GM12878 (cell line): ENCODE measurements around the gene WWC2. TPM values are rescaled to one million over a fixed set of nuclear protein-coding genes. Genes with fewer than 3 reads are reported as not detected.

Source experiments
- ATAC-seq: fragments of 200-7000 bp; cut with Tn5 transposase; 3 replicates; pipeline ENCODE4 v1.9.1; 2020; ENCODE audit warnings: mild to moderate bottlenecking, moderate library complexity
- BruUV-seq: library from RNA; stranded (reverse); fragments of 400-500 nt; replicated peaks from 2 replicates; lab custom pipeline; 2021; lab: Mats Ljungman, UMichigan
- CTCF ChIA-PET: fragments of 300-600 bp; sonication (Branson Sonifier 250); formaldehyde crosslinking; extraction: SDS; loops from one replicate; lab custom pipeline; 2021; ENCODE audit warnings: inconsistent platforms; lab: Yijun Ruan, JAX
- POLR2A ChIA-PET: fragments of 350-600 bp; formaldehyde crosslinking; extraction: SDS; loops from one replicate; lab custom pipeline; 2021; ENCODE audit warnings: inconsistent platforms; lab: Charles Lee
- RAD21 ChIA-PET: fragments of 300-600 bp; sonication (Branson Sonifier 250); formaldehyde crosslinking; loops from one replicate; lab custom pipeline; 2023; ENCODE audit warnings: antibody characterized with exemption; ENCODE audit not compliant: unreplicated experiment; lab: Charles Lee
- SMC1A ChIA-PET: fragments of 300-600 bp; sonication (Branson Sonifier 250); formaldehyde crosslinking; loops from one replicate; lab custom pipeline; 2023; ENCODE audit not compliant: unreplicated experiment, uncharacterized antibody; lab: Charles Lee
- DNase-seq: peaks from one replicate; pipeline ENCODE4 v3.0.0-alpha.2; 2011; ENCODE audit warnings: low read depth, low spot score
- FAIRE-seq: peaks from 3 replicates; lab custom pipeline; 2011; peaks lifted over from hg19 to GRCh38; lab: Jason Lieb, UNC
- H2AFZ ChIP-seq: 2 replicates; pipeline ENCODE4 v1.6.0; 2011; ENCODE audit warnings: low read depth, low read length, control low read depth; ENCODE audit not compliant: control insufficient read depth
- H3K27ac ChIP-seq: 2 replicates; pipeline ENCODE4 v1.5.1; 2011; ENCODE audit warnings: control low read depth; ENCODE audit not compliant: control insufficient read depth, insufficient read depth
- H3K27me3 ChIP-seq, 2 experiments: replicated peaks in 1 of 2; 2 replicates each; pipeline versions ENCODE4 v1.6.0 to v1.6.1; 2011; ENCODE audit warnings: low read length in 1 of 2; ENCODE audit not compliant: control insufficient read depth in 2 of 2, insufficient read depth in 2 of 2
- H3K36me3 ChIP-seq, 2 experiments: 2 replicates each; pipeline ENCODE4 v1.5.1; 2011; ENCODE audit warnings: low read length in 1 of 2; ENCODE audit not compliant: control insufficient read depth in 2 of 2, insufficient read depth in 2 of 2
- H3K4me1 ChIP-seq: 2 replicates; pipeline ENCODE4 v1.6.1; 2011; ENCODE audit warnings: mild to moderate bottlenecking, low read length, moderate library complexity, mixed read lengths; ENCODE audit not compliant: control insufficient read depth, insufficient read depth
- H3K4me2 ChIP-seq: 2 replicates; pipeline ENCODE4 v1.6.0; 2011; ENCODE audit warnings: control low read depth; ENCODE audit not compliant: control insufficient read depth, insufficient read depth
- H3K4me3 ChIP-seq: fragments of 200-600 bp; sonication (generic); 2 replicates; pipeline ENCODE4 v1.5.1; 2016
- H3K79me2 ChIP-seq: 2 replicates; pipeline ENCODE4 v1.6.0; 2011; ENCODE audit warnings: low read length; ENCODE audit not compliant: control insufficient read depth, insufficient read depth
- H3K9ac ChIP-seq: 2 replicates; pipeline ENCODE4 v1.8.0; 2011; ENCODE audit warnings: low read length, control low read depth, mixed read lengths; ENCODE audit not compliant: control insufficient read depth, insufficient read depth
- H3K9me3 ChIP-seq: replicated peaks from 3 replicates; pipeline ENCODE4 v1.5.1; 2011; ENCODE audit warnings: mild to moderate bottlenecking, low read length; ENCODE audit not compliant: control insufficient read depth, insufficient read depth
- H4K20me1 ChIP-seq: 2 replicates; pipeline ENCODE4 v1.6.0; 2011; ENCODE audit not compliant: control insufficient read depth, insufficient read depth
- BRCA1 ChIP-seq: IDR thresholded peaks from 2 replicates; pipeline ENCODE4 v1.6.1; 2011; ENCODE audit warnings: low read depth, low read length, improper control_type of control experiment
- CEBPB ChIP-seq, 2 experiments: fragments of 150-350 bp in 1 of 2; IDR thresholded peaks; 2 replicates each; pipeline ENCODE4 v1.6.1; 2012 to 2014; ENCODE audit warnings: low read depth in 2 of 2, low read length in 2 of 2, borderline replicate concordance in 1 of 2, inconsistent platforms in 1 of 2
- LARP7 ChIP-seq: fragments of 450-650 bp; IDR thresholded peaks from 2 replicates; pipeline ENCODE4 v1.6.1; 2017; ENCODE audit warnings: mild to moderate bottlenecking
- MYB ChIP-seq: fragments of 150-350 bp; IDR thresholded peaks from 2 replicates; pipeline ENCODE4 v1.6.1; 2014; ENCODE audit warnings: mild to moderate bottlenecking, low read depth, low read length, borderline replicate concordance
- WGBS: methylation state at CpG from one replicate; pipeline ENCODE4 v1.1.6; 2016; ENCODE audit warnings: low lambda C conversion rate; ENCODE audit not compliant: insufficient replicate concordance, insufficient coverage; ENCODE audit errors: missing lambda C conversion rate; 5-methylcytosine and 5-hydroxymethylcytosine counted together
- in situ Hi-C: fragments of 300-500 bp; cut with MboI; formaldehyde crosslinking; loops from 9 replicates; pipeline ENCODE4 v1.14.3; 2018; ENCODE audit warnings: mixed read lengths
- intact Hi-C: fragments of 100-400 bp; cut with micrococcal nuclease; formaldehyde crosslinking; loops from one replicate; pipeline ENCODE4 v1.14.2; 2022; ENCODE audit not compliant: unreplicated experiment
- polyA plus RNA-seq, 11 experiments: library from polyadenylated mRNA; depleted of rRNA in 4 of 11; unstranded in 6 of 11; stranded (reverse) in 5 of 11; fragments of >200 nt; fragmentation: Nextera tagmentation in 4 of 11; fragmentation: Illumina TruSeq in 1 of 11; extraction: Ambion mirVana in 4 of 11; extraction: Trizol in 1 of 11; gene quantifications; 1 replicate in 1 of 11; 2 replicates in 10 of 11; pipeline versions ENCODE4 v1.2.1 to v1.2.3, GENCODE V29; 2011 to 2016; ENCODE audit warnings: inconsistent platforms in 2 of 11, missing spikeins in 2 of 11, low read depth in 1 of 11
- total RNA-seq, 4 experiments: library from RNA; depleted of rRNA in 3 of 4; stranded (reverse); fragments of >200 nt in 3 of 4; fragmentation: Illumina TruSeq in 1 of 4; extraction: Trizol in 1 of 4; gene quantifications; 2 replicates each; pipeline versions ENCODE4 v1.2.1 to v1.2.3, GENCODE V29; 2013 to 2021
- TF ChIP-seq, protein P1 (sequence below): fragments of 450-650 bp; IDR thresholded peaks from 2 replicates; pipeline ENCODE4 v1.6.1; 2017; ENCODE audit warnings: low read depth, mild to moderate bottlenecking, moderate library complexity
- TF ChIP-seq, protein P2 (sequence below): fragments of 150-350 bp; IDR thresholded peaks from 2 replicates; pipeline ENCODE4 v1.6.1; 2016; ENCODE audit warnings: low read depth, low read length

WWC2 gene
- total and polyA plus RNA-seq, 10 of the 15 experiments (the other 5 are each of a cell fraction or from before 2014, with no cell fraction given): 0.02 to 0.72 (median 0.06) TPM; not detected in 3

DNA sequence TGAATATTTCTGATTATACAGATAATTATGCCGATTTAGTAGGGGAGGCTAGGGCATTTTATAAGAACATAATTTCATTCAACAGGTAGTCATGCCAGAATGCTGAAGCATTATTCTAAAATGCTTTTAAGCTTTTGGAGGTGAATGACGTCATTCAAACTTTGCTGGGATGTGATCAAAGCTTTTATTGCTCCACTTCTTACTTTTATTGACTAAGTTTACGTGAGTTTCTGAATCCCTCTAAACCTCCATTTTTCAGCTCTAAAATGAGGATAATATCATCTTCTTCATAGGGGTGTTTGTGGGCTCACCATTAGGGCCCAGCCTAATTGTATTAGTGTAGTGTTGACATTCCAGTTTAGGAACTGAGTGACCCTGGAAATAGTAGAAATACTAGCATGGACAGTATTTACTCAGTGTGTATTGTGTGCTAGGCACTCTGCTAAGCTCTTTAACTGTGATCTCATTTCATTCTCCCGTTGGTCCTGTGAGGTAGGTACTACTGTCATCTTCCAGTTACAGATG lies 3.0 kb downstream of the WWC2 start:
- H3K4me3 ChIP-seq: no peak overlapping the region
- 32% methylated on average over 4 of the region's 4 CpGs for whole genome bisulfite sequencing
- H4K20me1 ChIP-seq: no peaks in the 10 kb centered on the region
- in situ Hi-C loops (no loop called here), intact Hi-C loops (no loop called here)
- H3K79me2 ChIP-seq: no peaks in the 10 kb centered on the region
- FAIRE-seq (no peak), ATAC-seq (no peak)
- CTCF ChIA-PET: interaction anchor here (1.1 kb wide), 1 partner anchor 22 kb away, joined by 3 read pairs; no protein-coding TSS in a partner anchor
- peaks cover 5 to 12% of the 10 kb centered on the region in 2 experiments for H3K27me3 ChIP-seq
- SMC1A ChIA-PET: no interaction called here
- POLR2A ChIA-PET: no interaction called here
- no peak overlapping the region for H3K9ac ChIP-seq
- RAD21 ChIA-PET: no interaction called here
- no peaks in the 10 kb centered on the region for H3K36me3 ChIP-seq
- H3K4me2 ChIP-seq: no peak overlapping the region
- no peaks in the 10 kb centered on the region for H3K4me1 ChIP-seq
- BruUV-seq: no TSS peak
- H3K27ac ChIP-seq: no peak overlapping the region
- TF ChIP-seq CEBPB (IDR thresholded peaks at IDR 0.05; ENCODE audit: borderline replicate concordance in 1 of 2, low read depth in 2 of 2, low read length in 2 of 2) (no peak), BRCA1 (no peak), LARP7 (no peak), MYB (no peak)
- TF ChIP-seq, protein P1, sequence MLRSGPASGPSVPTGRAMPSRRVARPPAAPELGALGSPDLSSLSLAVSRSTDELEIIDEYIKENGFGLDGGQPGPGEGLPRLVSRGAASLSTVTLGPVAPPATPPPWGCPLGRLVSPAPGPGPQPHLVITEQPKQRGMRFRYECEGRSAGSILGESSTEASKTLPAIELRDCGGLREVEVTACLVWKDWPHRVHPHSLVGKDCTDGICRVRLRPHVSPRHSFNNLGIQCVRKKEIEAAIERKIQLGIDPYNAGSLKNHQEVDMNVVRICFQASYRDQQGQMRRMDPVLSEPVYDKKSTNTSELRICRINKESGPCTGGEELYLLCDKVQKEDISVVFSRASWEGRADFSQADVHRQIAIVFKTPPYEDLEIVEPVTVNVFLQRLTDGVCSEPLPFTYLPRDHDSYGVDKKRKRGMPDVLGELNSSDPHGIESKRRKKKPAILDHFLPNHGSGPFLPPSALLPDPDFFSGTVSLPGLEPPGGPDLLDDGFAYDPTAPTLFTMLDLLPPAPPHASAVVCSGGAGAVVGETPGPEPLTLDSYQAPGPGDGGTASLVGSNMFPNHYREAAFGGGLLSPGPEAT: no peak
- TF ChIP-seq, protein P2, sequence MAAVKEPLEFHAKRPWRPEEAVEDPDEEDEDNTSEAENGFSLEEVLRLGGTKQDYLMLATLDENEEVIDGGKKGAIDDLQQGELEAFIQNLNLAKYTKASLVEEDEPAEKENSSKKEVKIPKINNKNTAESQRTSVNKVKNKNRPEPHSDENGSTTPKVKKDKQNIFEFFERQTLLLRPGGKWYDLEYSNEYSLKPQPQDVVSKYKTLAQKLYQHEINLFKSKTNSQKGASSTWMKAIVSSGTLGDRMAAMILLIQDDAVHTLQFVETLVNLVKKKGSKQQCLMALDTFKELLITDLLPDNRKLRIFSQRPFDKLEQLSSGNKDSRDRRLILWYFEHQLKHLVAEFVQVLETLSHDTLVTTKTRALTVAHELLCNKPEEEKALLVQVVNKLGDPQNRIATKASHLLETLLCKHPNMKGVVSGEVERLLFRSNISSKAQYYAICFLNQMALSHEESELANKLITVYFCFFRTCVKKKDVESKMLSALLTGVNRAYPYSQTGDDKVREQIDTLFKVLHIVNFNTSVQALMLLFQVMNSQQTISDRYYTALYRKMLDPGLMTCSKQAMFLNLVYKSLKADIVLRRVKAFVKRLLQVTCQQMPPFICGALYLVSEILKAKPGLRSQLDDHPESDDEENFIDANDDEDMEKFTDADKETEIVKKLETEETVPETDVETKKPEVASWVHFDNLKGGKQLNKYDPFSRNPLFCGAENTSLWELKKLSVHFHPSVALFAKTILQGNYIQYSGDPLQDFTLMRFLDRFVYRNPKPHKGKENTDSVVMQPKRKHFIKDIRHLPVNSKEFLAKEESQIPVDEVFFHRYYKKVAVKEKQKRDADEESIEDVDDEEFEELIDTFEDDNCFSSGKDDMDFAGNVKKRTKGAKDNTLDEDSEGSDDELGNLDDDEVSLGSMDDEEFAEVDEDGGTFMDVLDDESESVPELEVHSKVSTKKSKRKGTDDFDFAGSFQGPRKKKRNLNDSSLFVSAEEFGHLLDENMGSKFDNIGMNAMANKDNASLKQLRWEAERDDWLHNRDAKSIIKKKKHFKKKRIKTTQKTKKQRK: no peak
- TF ChIP-seq, all 136 proteins: peak for 0
- no peak for DNase-seq
- no peaks in the 10 kb centered on the region; the same call in 2 of the 3 replicates for H3K9me3 ChIP-seq
- no peak overlapping the region for H2AFZ ChIP-seq
